Progenitor cell of endocrine pancreas (in vitro differentiated cells): ENCODE results near the gene CDH15. TPM values are rescaled to one million over a fixed set of nuclear protein-coding genes. Genes with fewer than 3 reads are reported as not detected.
"Not testable (repeated sequence)": the region's sequence is repeated elsewhere in the genome, so short reads cannot be mapped to it uniquely, and the experiment has no call there.

Experiments
- DNase-seq: peaks from one replicate; pipeline ENCODE4 v3.0.0; 2021; ENCODE audit warnings: low spot score; ENCODE audit not compliant: unreplicated experiment
- H3K27ac Mint-ChIP-seq: 2 replicates; pipeline ENCODE4 v1.8.0; 2021; ENCODE audit warnings: mild to moderate bottlenecking, moderate library complexity, mixed read lengths
- H3K27me3 Mint-ChIP-seq: 2 replicates; pipeline ENCODE4 v1.8.0; 2021; ENCODE audit warnings: mixed read lengths
- H3K36me3 Mint-ChIP-seq: 2 replicates; pipeline ENCODE4 v1.8.0; 2022; ENCODE audit warnings: mixed read lengths; ENCODE audit not compliant: insufficient read depth
- H3K4me1 Mint-ChIP-seq: 2 replicates; pipeline ENCODE4 v1.8.0; 2021; ENCODE audit warnings: low read depth, mixed read lengths
- H3K4me3 Mint-ChIP-seq: 2 replicates; pipeline ENCODE4 v1.8.0; 2021; ENCODE audit warnings: low read depth, mild to moderate bottlenecking, moderate library complexity, mixed read lengths
- H3K9me3 Mint-ChIP-seq: 2 replicates; pipeline ENCODE4 v1.8.0; 2021; ENCODE audit warnings: low read depth, mixed read lengths
- total RNA-seq: library from RNA; stranded (reverse); gene quantifications from 2 replicates; pipeline ENCODE4 v1.2.1, GENCODE V29; 2021
- TF ChIP-seq, protein P1 (sequence below): fragments of 200-600 bp; sonication (generic); IDR thresholded peaks from one replicate; pipeline ENCODE4 v1.5.0; 2021; ENCODE audit warnings: antibody characterized with exemption, mild to moderate bottlenecking; ENCODE audit not compliant: unreplicated experiment

The CDH15 gene
- total RNA-seq, 1 donor from 2014 or later: not detected

DNA sequence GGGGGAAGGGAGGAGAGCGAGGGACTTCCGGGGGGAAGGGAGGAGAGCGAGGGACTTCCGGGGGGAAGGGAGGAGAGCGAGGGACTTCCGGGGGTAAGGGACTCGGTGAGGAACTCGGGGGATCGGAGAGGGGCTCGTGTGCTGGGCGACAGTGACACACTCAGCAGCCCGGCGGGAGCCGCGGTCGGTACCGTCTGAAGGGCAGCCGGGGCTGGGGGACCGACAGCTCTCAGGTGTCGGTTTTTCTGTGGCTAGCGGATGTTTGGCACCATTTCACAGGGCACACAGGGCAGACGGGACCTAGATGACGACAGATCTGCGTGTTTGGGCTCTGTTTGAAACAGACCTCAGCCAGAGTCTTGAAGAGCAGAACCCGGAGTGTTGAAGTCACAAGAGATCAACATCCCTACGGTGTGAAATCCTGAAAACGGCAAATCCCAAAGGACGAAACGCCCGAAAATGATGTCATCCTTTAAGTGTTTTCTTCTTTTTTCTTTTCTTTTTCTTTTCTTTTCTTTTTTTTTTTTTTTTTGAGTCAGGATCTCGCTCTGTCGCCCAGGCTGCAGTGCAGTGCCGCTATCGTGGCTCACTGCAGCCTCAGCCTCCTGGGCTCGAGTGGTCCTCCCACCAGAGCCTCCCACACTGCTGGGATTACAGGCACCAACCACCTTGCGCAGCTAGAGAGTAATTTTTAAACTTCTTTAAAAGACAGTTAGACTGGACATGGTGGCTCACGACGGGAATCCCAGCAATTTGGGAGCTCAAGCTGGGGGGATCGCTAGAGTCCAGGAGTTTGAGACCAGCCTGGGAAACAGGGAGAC lies 69.8 kb downstream of the CDH15 start:
- H3K9me3 Mint-ChIP-seq: peaks cover 3% of the 10 kb centered on the region

GRCh38 chr16:89242795-89243200 lies 71.2 kb downstream of the CDH15 start:
- H3K4me3 Mint-ChIP-seq: no peak overlapping the region
- peaks cover 2% of the 10 kb centered on the region for H3K36me3 Mint-ChIP-seq
- TF ChIP-seq, protein P1, sequence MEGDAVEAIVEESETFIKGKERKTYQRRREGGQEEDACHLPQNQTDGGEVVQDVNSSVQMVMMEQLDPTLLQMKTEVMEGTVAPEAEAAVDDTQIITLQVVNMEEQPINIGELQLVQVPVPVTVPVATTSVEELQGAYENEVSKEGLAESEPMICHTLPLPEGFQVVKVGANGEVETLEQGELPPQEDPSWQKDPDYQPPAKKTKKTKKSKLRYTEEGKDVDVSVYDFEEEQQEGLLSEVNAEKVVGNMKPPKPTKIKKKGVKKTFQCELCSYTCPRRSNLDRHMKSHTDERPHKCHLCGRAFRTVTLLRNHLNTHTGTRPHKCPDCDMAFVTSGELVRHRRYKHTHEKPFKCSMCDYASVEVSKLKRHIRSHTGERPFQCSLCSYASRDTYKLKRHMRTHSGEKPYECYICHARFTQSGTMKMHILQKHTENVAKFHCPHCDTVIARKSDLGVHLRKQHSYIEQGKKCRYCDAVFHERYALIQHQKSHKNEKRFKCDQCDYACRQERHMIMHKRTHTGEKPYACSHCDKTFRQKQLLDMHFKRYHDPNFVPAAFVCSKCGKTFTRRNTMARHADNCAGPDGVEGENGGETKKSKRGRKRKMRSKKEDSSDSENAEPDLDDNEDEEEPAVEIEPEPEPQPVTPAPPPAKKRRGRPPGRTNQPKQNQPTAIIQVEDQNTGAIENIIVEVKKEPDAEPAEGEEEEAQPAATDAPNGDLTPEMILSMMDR: no peak
- peaks cover 2% of the 10 kb centered on the region for H3K4me1 Mint-ChIP-seq
- H3K27ac Mint-ChIP-seq: no peak overlapping the region
- no peaks in the 10 kb centered on the region for H3K27me3 Mint-ChIP-seq
- peaks cover 3% of the 10 kb centered on the region for H3K9me3 Mint-ChIP-seq
- no peak for DNase-seq

More for the DNA sequence above, 69.8 kb downstream of the CDH15 start:
- Mint-ChIP-seq H3K27me3 (no peaks in the 10 kb centered on the region), H3K36me3 (peaks cover 5% of the 10 kb centered on the region), H3K27ac (peak overlapping the region; percentile 99), H3K4me1 (peaks cover 2% of the 10 kb centered on the region), H3K4me3 (peak overlapping the region; percentile 90)
- DNase-seq: peak; percentile 48
- TF ChIP-seq, protein P1: no peak

DNA sequence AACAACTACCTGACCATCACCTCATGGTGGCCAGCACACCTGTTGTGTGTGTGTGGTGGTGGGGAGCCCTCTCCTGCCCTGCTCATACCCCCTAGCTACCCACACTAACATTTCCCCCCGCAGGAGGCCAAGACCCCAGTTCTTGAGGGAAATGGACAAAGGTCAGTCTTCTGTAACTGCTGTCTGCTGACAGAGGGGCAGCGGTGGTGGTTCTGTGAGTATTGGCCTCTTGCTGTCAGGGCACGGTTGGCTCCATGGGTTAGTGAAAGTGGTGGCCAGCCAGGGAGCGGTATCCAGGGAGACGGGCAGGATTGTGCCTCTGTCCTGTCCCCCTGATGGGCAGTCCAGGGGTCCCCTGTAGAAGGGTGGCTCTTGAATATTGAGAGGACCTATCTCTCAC lies 72.1 kb downstream of the CDH15 start:
- Mint-ChIP-seq H3K27ac (no peak overlapping the region), H3K27me3 (no peaks in the 10 kb centered on the region), H3K4me3 (peak overlapping the region; percentile 16), H3K36me3 (peaks cover under 1% of the 10 kb centered on the region), H3K9me3 (peaks cover under 1% of the 10 kb centered on the region), H3K4me1 (peaks cover 2% of the 10 kb centered on the region)
- TF ChIP-seq, protein P1: no peak
- no peak for DNase-seq

DNA sequence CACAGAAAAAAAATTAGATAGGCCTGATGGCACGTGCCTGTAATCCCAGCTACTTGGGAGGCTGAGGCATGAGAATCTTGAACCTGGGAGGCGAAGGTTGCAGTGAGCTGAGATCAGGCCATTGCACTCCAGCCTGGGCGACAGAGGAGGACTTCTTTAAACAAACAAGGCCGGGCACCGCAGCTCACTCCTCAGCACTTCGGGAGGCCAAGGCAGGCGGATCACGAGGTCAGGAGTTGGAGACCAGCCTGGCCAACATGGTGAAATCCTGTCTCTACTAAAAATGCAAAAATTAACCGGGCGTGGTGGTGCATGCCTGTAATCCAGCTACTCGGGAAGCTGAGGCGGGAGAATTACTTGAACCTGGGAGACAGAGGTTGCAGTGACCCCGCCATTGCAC lies 72.7 kb downstream of the CDH15 start:
- H3K36me3 Mint-ChIP-seq, H3K27me3 Mint-ChIP-seq, DNase-seq, H3K4me3 Mint-ChIP-seq, H3K4me1 Mint-ChIP-seq, H3K9me3 Mint-ChIP-seq: not testable (repeated sequence)
- H3K27ac Mint-ChIP-seq: peak overlapping the region; percentile 73

DNA sequence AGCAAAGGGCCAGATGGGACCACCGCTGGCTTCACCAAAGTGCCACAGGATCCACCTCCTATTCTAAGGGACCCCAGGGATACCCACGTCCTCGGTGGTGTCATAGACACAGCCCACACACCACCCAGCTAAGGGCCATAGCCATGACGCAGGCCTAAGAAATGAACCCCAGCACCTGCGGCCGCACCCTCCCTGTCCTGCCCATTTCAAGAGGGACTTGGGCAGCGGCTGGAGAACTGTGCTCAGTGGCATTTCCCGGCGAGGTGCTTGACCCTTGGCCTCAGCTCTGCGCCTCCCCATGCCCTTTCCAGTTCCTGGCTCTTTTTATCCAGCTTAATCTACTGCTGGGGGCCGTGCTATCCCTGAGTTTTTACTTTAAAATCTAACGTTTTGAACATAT lies 73.2 kb downstream of the CDH15 start:
- Mint-ChIP-seq H3K27me3 (no peaks in the 10 kb centered on the region), H3K36me3 (no peaks in the 10 kb centered on the region), H3K9me3 (peaks cover under 1% of the 10 kb centered on the region), H3K27ac (no peak overlapping the region), H3K4me3 (no peak overlapping the region), H3K4me1 (peaks cover 2% of the 10 kb centered on the region)
- TF ChIP-seq, protein P1: no peak
- DNase-seq: no peak

Other genes starting within 250 kb of the CDH15 start
- gene CBFA2T3, start 194.5 kb upstream of the CDH15 start, total RNA-seq: 12.5 and 12.9 TPM in 2 replicates
- 25.2 and 31.3 TPM in 2 replicates for gene ACSF3, start 77.9 kb upstream of the CDH15 start, total RNA-seq
- gene SLC22A31, start 28.8 kb downstream of the CDH15 start, total RNA-seq: 6.9 and 10.3 TPM in 2 replicates
- 10.5 and 11.2 TPM in 2 replicates for gene ZNF778, start 46.0 kb downstream of the CDH15 start, total RNA-seq